ENCODE results near the gene TNNI2. TPM values are rescaled to one million over a fixed set of nuclear protein-coding genes. Genes with fewer than 3 reads are reported as not detected.

Gene TNNI2
- total and polyA plus RNA-seq, 2 donors (not counting 3 experiments of a cell fraction or from before 2014, with no cell fraction given), result not detected

DNA sequence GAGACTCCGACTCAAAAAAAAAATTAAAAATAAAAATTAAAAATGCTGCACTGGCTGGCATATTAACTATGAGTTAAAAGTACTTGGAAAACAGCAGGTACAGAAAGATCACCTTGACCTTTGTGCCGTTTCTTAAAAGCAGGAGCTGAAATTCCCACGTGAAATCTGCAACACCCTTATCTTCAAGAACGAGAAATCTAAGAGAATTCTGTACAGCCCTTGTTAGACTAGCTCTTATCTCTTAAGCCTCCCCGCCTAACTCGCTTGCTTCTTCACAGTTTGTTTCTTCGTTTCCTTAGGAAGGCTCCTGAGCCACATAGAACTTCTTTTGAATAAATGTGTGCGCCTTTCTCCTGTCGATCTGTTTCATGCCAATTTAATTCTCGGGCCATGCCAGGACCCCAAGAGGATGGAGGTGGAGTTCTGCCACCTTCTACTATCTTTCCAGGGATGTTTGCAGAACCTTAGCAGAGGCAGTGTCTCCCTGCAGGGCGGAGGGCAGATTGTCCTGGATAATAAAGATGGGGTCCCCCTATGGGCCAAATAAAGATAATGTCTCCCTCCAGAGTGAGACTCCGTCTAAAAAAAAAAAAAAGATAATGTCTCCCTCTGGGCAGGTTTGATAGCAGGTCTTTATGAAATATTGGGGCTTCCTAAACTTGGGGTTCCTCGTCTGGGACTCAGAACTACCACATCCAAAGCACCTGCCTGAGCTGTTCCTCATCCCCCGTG, 31.4 kb upstream of the TNNI2 start:
- intact Hi-C loops (cut with micrococcal nuclease), result no loop called here
- Histone ChIP-seq H3K27me3 (ENCODE audit: control insufficient read depth in 2 of 2, insufficient read depth in 2 of 2, low read length in 2 of 2) (peaks cover 0 to 2% of the 10 kb centered on the region in 2 experiments), H3K4me1 (ENCODE audit: control insufficient read depth, extremely low read depth, insufficient read depth, low read length) (no peaks in the 10 kb centered on the region), H2AFZ (ENCODE audit: low read depth, low read length) (no peak overlapping the region), H3K79me2 (ENCODE audit: control insufficient read depth, insufficient read depth, low read length) (no peaks in the 10 kb centered on the region), H3K9ac (replicated peaks; ENCODE audit: extremely low read depth, insufficient read depth, low read length) (no peak overlapping the region), H3K9me1 (replicated peaks; ENCODE audit: control insufficient read depth, extremely low read depth, insufficient read depth, low read length) (no peaks in the 10 kb centered on the region), H3K27ac (ENCODE audit: insufficient read depth, low read depth, low read length) (no peak overlapping the region), H3K9me3 (replicated peaks; ENCODE audit: control insufficient read depth, insufficient read depth, low read length) (no peaks in the 10 kb centered on the region), H4K20me1 (replicated peaks; ENCODE audit: control insufficient read depth, extremely low read depth, insufficient read depth, low read length) (no peaks in the 10 kb centered on the region), H3K4me2 (ENCODE audit: insufficient read depth, low read length) (no peak overlapping the region), H3K4me3 (replicated peaks in 1 of 3; ENCODE audit: insufficient read depth in 1 of 3, low read depth in 1 of 3, low read length in 3 of 3) (no peak overlapping the region), H3K36me3 (ENCODE audit: control insufficient read depth in 2 of 2, extremely low read depth in 1 of 2, insufficient read depth in 2 of 2, low read length in 2 of 2) (no peaks in the 10 kb centered on the region)
- no peak for FAIRE-seq
- ChIA-PET POLR2A (no interaction called here), CTCF (interaction anchor here (2.2 to 2.5 kb wide), 2 partner anchors 25 kb away, joined by 6 to 9 read pairs; no protein-coding TSS in a partner anchor)
- dilution Hi-C loops (cut with MboI; ENCODE audit: extremely low pct_ligation_motif_present, low sequenced_read_pairs), result no loop called here
- TF ChIP-seq POLR2AphosphoS5 (IDR thresholded peaks at IDR 0.05; ENCODE audit: insufficient read depth, low read depth, low read length) (no peak), MYC (IDR thresholded peaks at IDR 0.05; ENCODE audit: low read depth, low read length) (no peak), POLR2A (IDR thresholded peaks at IDR 0.05; ENCODE audit: low read depth, low read length) (no peak), JUN (IDR thresholded peaks at IDR 0.05; ENCODE audit: borderline replicate concordance, insufficient read depth, insufficient read length, low read depth) (no peak), EZH2 (IDR thresholded peaks at IDR 0.05; ENCODE audit: borderline replicate concordance, low read depth, low read length, severe bottlenecking) (no peak), FOS (IDR thresholded peaks at IDR 0.05; ENCODE audit: borderline replicate concordance, insufficient read depth, low read length) (no peak), GATA2 (IDR thresholded peaks at IDR 0.05; ENCODE audit: insufficient read depth, insufficient read length, low read depth, low read length) (no peak)
- TF ChIP-seq, protein P1, sequence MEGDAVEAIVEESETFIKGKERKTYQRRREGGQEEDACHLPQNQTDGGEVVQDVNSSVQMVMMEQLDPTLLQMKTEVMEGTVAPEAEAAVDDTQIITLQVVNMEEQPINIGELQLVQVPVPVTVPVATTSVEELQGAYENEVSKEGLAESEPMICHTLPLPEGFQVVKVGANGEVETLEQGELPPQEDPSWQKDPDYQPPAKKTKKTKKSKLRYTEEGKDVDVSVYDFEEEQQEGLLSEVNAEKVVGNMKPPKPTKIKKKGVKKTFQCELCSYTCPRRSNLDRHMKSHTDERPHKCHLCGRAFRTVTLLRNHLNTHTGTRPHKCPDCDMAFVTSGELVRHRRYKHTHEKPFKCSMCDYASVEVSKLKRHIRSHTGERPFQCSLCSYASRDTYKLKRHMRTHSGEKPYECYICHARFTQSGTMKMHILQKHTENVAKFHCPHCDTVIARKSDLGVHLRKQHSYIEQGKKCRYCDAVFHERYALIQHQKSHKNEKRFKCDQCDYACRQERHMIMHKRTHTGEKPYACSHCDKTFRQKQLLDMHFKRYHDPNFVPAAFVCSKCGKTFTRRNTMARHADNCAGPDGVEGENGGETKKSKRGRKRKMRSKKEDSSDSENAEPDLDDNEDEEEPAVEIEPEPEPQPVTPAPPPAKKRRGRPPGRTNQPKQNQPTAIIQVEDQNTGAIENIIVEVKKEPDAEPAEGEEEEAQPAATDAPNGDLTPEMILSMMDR (IDR thresholded peaks at IDR 0.05; ENCODE audit: extremely low read depth in 1 of 2, insufficient read depth in 1 of 2, low read depth in 1 of 2, low read length in 2 of 2), result no peak
- TF ChIP-seq, protein P2, sequence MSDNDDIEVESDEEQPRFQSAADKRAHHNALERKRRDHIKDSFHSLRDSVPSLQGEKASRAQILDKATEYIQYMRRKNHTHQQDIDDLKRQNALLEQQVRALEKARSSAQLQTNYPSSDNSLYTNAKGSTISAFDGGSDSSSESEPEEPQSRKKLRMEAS (IDR thresholded peaks at IDR 0.05; ENCODE audit: insufficient read depth, insufficient read length), result no peak
- DNase-seq (ENCODE audit: low read depth, low spot score), result no peak
- no TSS peak for BruUV-seq (replicated peaks)
